Mammary epithelial cell (primary cell): ENCODE results near the gene MAP4.

Source experiments
- CTCF ChIP-seq, 2 donors: IDR thresholded peaks in 1 of 2; conservative IDR thresholded peaks in 1 of 2; 2 replicates each; pipeline ENCODE4 v1.5.1; 2011 to 2012; ENCODE audit warnings: inconsistent platforms in 2 of 2, low read length in 2 of 2, mild to moderate bottlenecking in 2 of 2, control low read depth in 1 of 2, low read depth in 1 of 2; ENCODE audit not compliant: insufficient read depth in 1 of 2; ENCODE audit errors: extremely low read depth in 1 of 2
- EZH2 ChIP-seq: IDR thresholded peaks from 2 replicates; pipeline ENCODE4 v1.6.1; 2012; ENCODE audit warnings: low read length, inconsistent platforms, borderline replicate concordance

DNA sequence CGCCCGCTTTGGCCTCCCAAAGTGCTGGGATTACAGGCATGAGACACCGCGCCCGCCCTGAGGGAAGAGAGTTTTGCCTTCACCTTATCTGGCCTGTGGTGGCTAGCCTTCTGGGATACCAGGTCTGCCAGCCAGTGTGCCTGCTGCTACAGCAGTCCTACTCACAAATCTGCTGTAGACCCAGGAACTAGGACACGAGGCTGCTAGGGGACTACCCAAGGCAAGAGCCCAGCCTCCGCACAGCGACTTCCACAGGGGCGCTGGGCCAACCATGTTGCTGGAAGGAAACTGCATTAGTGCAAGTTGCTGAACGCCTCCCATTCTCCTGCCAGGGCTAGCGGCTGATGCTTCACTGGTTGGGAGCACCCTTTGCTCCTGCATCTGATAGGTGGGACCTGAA, 159.5 kb downstream of the MAP4 start:
- TF ChIP-seq CTCF (conservative IDR thresholded peaks at IDR 0.05 in 1 of 2, IDR thresholded peaks at IDR 0.05 in 1 of 2; ENCODE audit: extremely low read depth in 1 of 2, insufficient read depth in 1 of 2, low read depth in 1 of 2, low read length in 2 of 2) (no peak), EZH2 (no peak)
